HepG2 (cell line): ENCODE data around the gene TACO1. TPM values are rescaled to one million over a fixed set of nuclear protein-coding genes. Genes with fewer than 3 reads are reported as not detected.

Experiments used
- ATAC-seq: fragments of 200-7000 bp; cut with Tn5 transposase; 3 replicates; pipeline ENCODE4 v1.9.1; 2020; ENCODE audit warnings: mild to moderate bottlenecking, moderate library complexity
- BruUV-seq: library from RNA; stranded (reverse); fragments of 400-500 nt; replicated peaks from 2 replicates; lab custom pipeline; 2021; lab: Mats Ljungman, UMichigan
- CTCF ChIA-PET: fragments of 300-600 bp; formaldehyde crosslinking; extraction: SDS; loops from one replicate; lab custom pipeline; 2021; ENCODE audit warnings: low total read pairs, inconsistent platforms, low intra/inter-chr PET ratio; lab: Yijun Ruan, JAX
- POLR2A ChIA-PET: fragments of 350-600 bp; sonication (Branson Sonifier 250); formaldehyde crosslinking; loops from one replicate; lab custom pipeline; 2020; ENCODE audit warnings: antibody characterized with exemption, inconsistent platforms; lab: Yijun Ruan, JAX
- DNase-seq: peaks from one replicate; pipeline ENCODE4 v3.0.0-alpha.2; 2015; ENCODE audit warnings: low spot score
- FAIRE-seq: peaks from 3 replicates; lab custom pipeline; 2011; peaks lifted over from hg19 to GRCh38; lab: Jason Lieb, UNC
- H2AFZ ChIP-seq: one replicate; pipeline ENCODE4 v1.6.1; 2011; ENCODE audit warnings: low read length, inconsistent platforms
- H3K27ac ChIP-seq: fragments of 300-600 bp; 3 replicates; pipeline ENCODE4 v1.8.0; 2011; ENCODE audit warnings: mixed run types, mild to moderate bottlenecking, mixed read lengths, low read length, inconsistent platforms; ENCODE audit not compliant: insufficient read depth; ENCODE audit errors: extremely low read length
- H3K27me3 ChIP-seq, 2 experiments: fragments of 200-600 bp in 1 of 2; 2 replicates in 1 of 2; 3 replicates in 1 of 2; pipeline versions ENCODE4 v1.6.0 to v1.8.0; 2011; ENCODE audit warnings: low read length in 2 of 2, mild to moderate bottlenecking in 2 of 2, moderate library complexity in 2 of 2, inconsistent platforms in 1 of 2; ENCODE audit not compliant: insufficient read depth in 2 of 2, control insufficient read depth in 1 of 2
- H3K36me3 ChIP-seq, 2 experiments: fragments of 200-600 bp in 1 of 2; replicated peaks in 1 of 2; 2 replicates in 1 of 2; 3 replicates in 1 of 2; pipeline versions ENCODE4 v1.5.1 to v1.8.0; 2011; ENCODE audit warnings: low read length in 2 of 2, inconsistent platforms in 1 of 2; ENCODE audit not compliant: insufficient read depth in 2 of 2, control insufficient read depth in 1 of 2
- H3K4me1 ChIP-seq: 2 replicates; pipeline ENCODE4 v1.5.1; 2012; ENCODE audit warnings: low read length, inconsistent platforms; ENCODE audit not compliant: insufficient read depth
- H3K4me2 ChIP-seq: 2 replicates; pipeline ENCODE4 v1.6.0; 2011; ENCODE audit warnings: low read depth, low read length, inconsistent platforms
- H3K4me3 ChIP-seq, 3 experiments: fragments of 200-600 bp in 1 of 3; sonication (generic), shearing (Covaris generic) in 1 of 3; replicated peaks in 1 of 3; 2 replicates each; pipeline ENCODE4 v1.5.1; 2011 to 2016; ENCODE audit warnings: low read length in 3 of 3, inconsistent platforms in 2 of 3, low read depth in 2 of 3, mild to moderate bottlenecking in 2 of 3, control low read depth in 1 of 3, mixed read lengths in 1 of 3; ENCODE audit not compliant: insufficient read depth in 1 of 3
- H3K79me2 ChIP-seq: one replicate; pipeline ENCODE4 v1.6.1; 2011; ENCODE audit warnings: low read length, inconsistent platforms; ENCODE audit not compliant: insufficient read depth
- H3K9ac ChIP-seq: 2 replicates; pipeline ENCODE4 v1.6.0; 2011; ENCODE audit warnings: mild to moderate bottlenecking, low read depth, low read length, inconsistent platforms; ENCODE audit not compliant: insufficient read depth
- H3K9me3 ChIP-seq: 2 replicates; pipeline ENCODE4 v1.5.1; 2012; ENCODE audit warnings: mild to moderate bottlenecking, low read length
- H4K20me1 ChIP-seq: 2 replicates; pipeline ENCODE4 v1.6.0; 2011; ENCODE audit warnings: inconsistent platforms, mild to moderate bottlenecking, low read length, moderate library complexity; ENCODE audit not compliant: insufficient read depth
- CC2D1A ChIP-seq: sonication (generic); formaldehyde crosslinking; IDR thresholded peaks from 2 replicates; pipeline ENCODE4 v1.8.1; 2023; ENCODE audit warnings: mild to moderate bottlenecking, missing genetic modification reagents
- CHCHD3 ChIP-seq: sonication (generic); formaldehyde crosslinking; IDR thresholded peaks from 2 replicates; pipeline ENCODE4 v1.8.0; 2022; ENCODE audit warnings: mild to moderate bottlenecking, missing genetic modification reagents, moderate library complexity
- CTCF ChIP-seq: sonication (generic); formaldehyde crosslinking; IDR thresholded peaks from 2 replicates; pipeline ENCODE4 v1.5.0; 2020; ENCODE audit warnings: mild to moderate bottlenecking, missing genetic modification reagents, moderate library complexity
- LCORL ChIP-seq, 2 experiments: fragments of 450-650 bp in 1 of 2; sonication (generic) in 1 of 2; formaldehyde crosslinking in 1 of 2; IDR thresholded peaks; 2 replicates each; pipeline versions ENCODE4 v1.5.0 to v1.6.1; 2017 to 2020; ENCODE audit warnings: antibody characterized with exemption in 1 of 2, missing genetic modification reagents in 1 of 2
- MYNN ChIP-seq: sonication (generic); formaldehyde crosslinking; IDR thresholded peaks from 2 replicates; pipeline ENCODE4 v1.4.0; 2020; ENCODE audit warnings: mild to moderate bottlenecking, low read depth, missing genetic modification reagents
- PCBP1 ChIP-seq: fragments of 200-400 bp; formaldehyde crosslinking; IDR thresholded peaks from 2 replicates; pipeline ENCODE4 v1.6.1; 2017; ENCODE audit warnings: mild to moderate bottlenecking, low read depth, low read length, borderline replicate concordance
- SMYD3 ChIP-seq: sonication (generic); formaldehyde crosslinking; IDR thresholded peaks from 2 replicates; pipeline ENCODE4 v1.8.1; 2023; ENCODE audit warnings: mild to moderate bottlenecking, missing genetic modification reagents
- ZNF280D ChIP-seq: sonication (generic); formaldehyde crosslinking; IDR thresholded peaks from 2 replicates; pipeline ENCODE4 v1.5.1; 2020; ENCODE audit warnings: mild to moderate bottlenecking, missing genetic modification reagents
- ZNF441 ChIP-seq: sonication (generic); formaldehyde crosslinking; IDR thresholded peaks from 2 replicates; pipeline ENCODE4 v1.7.0; 2021; ENCODE audit warnings: missing genetic modification reagents, borderline replicate concordance
- ZNF615 ChIP-seq: sonication (generic); formaldehyde crosslinking; IDR thresholded peaks from 2 replicates; pipeline ENCODE4 v1.5.0; 2020; ENCODE audit warnings: mild to moderate bottlenecking, missing genetic modification reagents, borderline replicate concordance
- in situ Hi-C: cut with HindIII; loops from 2 replicates; pipeline ENCODE4 v1.10.0; 2017; ENCODE audit warnings: low pct_unique_long_range_greater_than_20kb; ENCODE audit not compliant: extremely low pct_ligation_motif_present
- intact Hi-C: fragments of 100-400 bp; cut with micrococcal nuclease; formaldehyde crosslinking; loops from one replicate; pipeline ENCODE4 v1.10.0; 2022; ENCODE audit not compliant: unreplicated experiment
- polyA plus RNA-seq, 8 experiments: library from polyadenylated mRNA; depleted of rRNA in 3 of 8; stranded (reverse) in 7 of 8; unstranded in 1 of 8; fragments of >200 nt; fragmentation: Illumina TruSeq in 4 of 8; extraction: Trizol in 4 of 8; gene quantifications; 2 replicates each; pipeline versions ENCODE4 v1.2.1 to v1.2.3, GENCODE V29; 2011 to 2016; ENCODE audit warnings: low read depth in 4 of 8, missing spikeins in 1 of 8, mixed read lengths in 1 of 8; ENCODE audit not compliant: insufficient read depth in 1 of 8
- total RNA-seq, 5 experiments: library from RNA; depleted of rRNA; stranded (reverse); fragments of >200 nt; fragmentation: Illumina TruSeq; extraction: Trizol; gene quantifications; 2 replicates each; pipeline ENCODE4 v1.2.3, GENCODE V29; 2016; ENCODE audit warnings: low read depth in 1 of 5

Gene TACO1
- total and polyA plus RNA-seq, 2 of the 13 experiments (the other 11 are each of a cell fraction or from before 2014, with no cell fraction given), result 34.7 to 53.6 TPM

- in situ Hi-C loops, result no loop called here
- BruUV-seq, result no TSS peak
- Histone ChIP-seq H3K27ac (no peak overlapping the region), H3K36me3 (peaks cover 7 to 32% of the 10 kb centered on the region in 2 experiments; a peak in 4 of 5 replicates), H3K4me1 (no peaks in the 10 kb centered on the region), H3K4me3 (no peak overlapping the region), H3K27me3 (no peaks in the 10 kb centered on the region), H4K20me1 (no peaks in the 10 kb centered on the region), H2AFZ (no peak overlapping the region), H3K9me3 (no peaks in the 10 kb centered on the region)
- intact Hi-C loops, result no loop called here
- ATAC-seq (no peak), FAIRE-seq (no peak), DNase-seq (no peak)
- POLR2A ChIA-PET, result no interaction called here
- TF ChIP-seq CTCF (CRISPR knock-in tag), result no peak
- no peak for TF ChIP-seq LCORL (IDR thresholded peaks at IDR 0.05)
- TF ChIP-seq LCORL (CRISPR knock-in tag; IDR thresholded peaks at IDR 0.05), result no peak
- no peak for TF ChIP-seq CHCHD3 (CRISPR knock-in tag)
- TF ChIP-seq CC2D1A, result no peak
- no peak for TF ChIP-seq SMYD3 (CRISPR knock-in tag)
- TF ChIP-seq ZNF615 (CRISPR knock-in tag), result no peak
- TF ChIP-seq PCBP1, result no peak
- TF ChIP-seq MYNN (CRISPR knock-in tag), result no peak
- no peak for TF ChIP-seq ZNF441
- TF ChIP-seq ZNF280D, result no peak
- TF ChIP-seq, all 625 proteins: peak for 0
- Histone ChIP-seq H3K79me2 (no peaks in the 10 kb centered on the region), H3K4me2 (no peak overlapping the region), H3K9ac (no peak overlapping the region)
- CTCF ChIA-PET, result no interaction called here
Measured at GRCh38 chr17:63647936-63648335, 47.2 kb downstream of the TACO1 start.
